CD4-positive, alpha-beta T cell treated with Interleukin-4 for 4 hours (primary cell): ENCODE results near the gene NUTM2G.
"Not testable (repeated sequence)": the region's sequence is repeated elsewhere in the genome, so short reads cannot be mapped to it uniquely, and the experiment has no call there.

Experiments used
- DNase-seq: peaks from one replicate; pipeline ENCODE4 v3.0.0-alpha.2; 2020

NUTM2G gene

GRCh38 chr9:96928543-96928942 lies at the start of gene NUTM2G:
TSS of gene NUTM2G (plus strand) at chr9:96928843. CDS start at chr9:96929025, 182 bp downstream.
- DNase-seq, result not testable (repeated sequence)

- no peak for DNase-seq
These were observed 44.7 kb upstream of the NUTM2G start for GRCh38 chr9:96883922-96884321.

- no peak for DNase-seq
These were observed 44.2 kb upstream of the NUTM2G start for GRCh38 chr9:96884443-96884842.

GRCh38 chr9:96885424-96885823 lies 43.2 kb upstream of the NUTM2G start:
- DNase-seq, result no peak

GRCh38 chr9:96888591-96888990 lies 40.1 kb upstream of the NUTM2G start:
- DNase-seq, result no peak

- DNase-seq, result no peak
These were observed 36.5 kb upstream of the NUTM2G start for GRCh38 chr9:96892131-96892530.

- not testable (repeated sequence) for DNase-seq
These were observed 28.6 kb upstream of the NUTM2G start for GRCh38 chr9:96900010-96900409.

GRCh38 chr9:96904947-96905722 lies 23.5 kb upstream of the NUTM2G start:
- not testable (repeated sequence) for DNase-seq

- DNase-seq, result not testable (repeated sequence)
These were observed 20.2 kb upstream of the NUTM2G start for GRCh38 chr9:96908479-96908878.

- not testable (repeated sequence) for DNase-seq
These were observed 13.1 kb upstream of the NUTM2G start for GRCh38 chr9:96915539-96915938.

GRCh38 chr9:96916531-96916930 lies 12.1 kb upstream of the NUTM2G start:
- not testable (repeated sequence) for DNase-seq

- DNase-seq, result not testable (repeated sequence)
These were observed 10.1 kb upstream of the NUTM2G start for GRCh38 chr9:96918550-96918949.

- not testable (repeated sequence) for DNase-seq
These were observed 7.8 kb upstream of the NUTM2G start for GRCh38 chr9:96920803-96921202.

GRCh38 chr9:96925587-96925986 lies 3.1 kb upstream of the NUTM2G start:
- DNase-seq, result not testable (repeated sequence)

- not testable (repeated sequence) for DNase-seq
These were observed 3.0 kb downstream of the NUTM2G start for GRCh38 chr9:96931665-96932064.

- DNase-seq, result not testable (repeated sequence)
These were observed 5.5 kb downstream of the NUTM2G start for GRCh38 chr9:96934097-96934496.

- DNase-seq, result not testable (repeated sequence)
These were observed 6.1 kb downstream of the NUTM2G start for GRCh38 chr9:96934706-96935105.

GRCh38 chr9:96935401-96935800 lies 6.8 kb downstream of the NUTM2G start:
- DNase-seq, result not testable (repeated sequence)

GRCh38 chr9:96937442-96937841 lies 8.8 kb downstream of the NUTM2G start:
- not testable (repeated sequence) for DNase-seq

- not testable (repeated sequence) for DNase-seq
These were observed 10.5 kb downstream of the NUTM2G start for GRCh38 chr9:96938957-96939665.

- DNase-seq, result not testable (repeated sequence)
These were observed 12.3 kb downstream of the NUTM2G start for GRCh38 chr9:96940982-96941381.

- not testable (repeated sequence) for DNase-seq
These were observed 13.0 kb downstream of the NUTM2G start for GRCh38 chr9:96941628-96942027.

GRCh38 chr9:96942181-96942580 lies 13.5 kb downstream of the NUTM2G start:
- not testable (repeated sequence) for DNase-seq

GRCh38 chr9:96949346-96949745 lies 20.7 kb downstream of the NUTM2G start:
- DNase-seq, result not testable (repeated sequence)
